ENCODE results near the gene BACE2. TPM values are rescaled to one million over a fixed set of nuclear protein-coding genes. Genes with fewer than 3 reads are reported as not detected.

The BACE2 gene
- total RNA-seq, 1 experiment from 2014 or later, result 40.8 TPM

- no peak for DNase-seq
- H3K36me3 ChIP-seq (ENCODE audit: low read depth), result no peaks in the 10 kb centered on the region
- ChIA-PET CTCF (no interaction called here), POLR2A (ENCODE audit: unreplicated experiment) (no interaction called here)
- no peak overlapping the region for H3K4me3 ChIP-seq
- no peaks in the 10 kb centered on the region for H3F3A ChIP-seq (ENCODE audit: insufficient read depth, low read depth)
- H3K79me2 ChIP-seq (ENCODE audit: low read depth), result no peaks in the 10 kb centered on the region
- H3K4me2 ChIP-seq, result no peak overlapping the region
- no peak overlapping the region for H2AFZ ChIP-seq
- H3K27me3 ChIP-seq (ENCODE audit: insufficient read depth, low read depth), result no peaks in the 10 kb centered on the region
- H3K4me1 ChIP-seq (replicated peaks; ENCODE audit: insufficient read depth), result no peaks in the 10 kb centered on the region
- BruUV-seq (replicated peaks), result no TSS peak
- no peak overlapping the region for H3K27ac ChIP-seq
- intact Hi-C loops (cut with micrococcal nuclease; ENCODE audit: unreplicated experiment), result no loop called here
- no peaks in the 10 kb centered on the region for H3K9me2 ChIP-seq (ENCODE audit: insufficient read depth)
- H3K9me3 ChIP-seq (ENCODE audit: insufficient read depth, low read depth), result no peaks in the 10 kb centered on the region
- TF ChIP-seq CTCF (conservative IDR thresholded peaks at IDR 0.05) (no peak), EZH2 (IDR thresholded peaks at IDR 0.05; ENCODE audit: low read depth) (no peak)
- H4K20me1 ChIP-seq (ENCODE audit: insufficient read depth), result no peaks in the 10 kb centered on the region
Observed at GRCh38 chr21:41233916-41234315, 66.0 kb downstream of the BACE2 start.

GRCh38 chr21:41234569-41234968, 66.6 kb downstream of the BACE2 start:
- CTCF ChIA-PET, result no interaction called here
- Histone ChIP-seq H3K4me1 (replicated peaks; ENCODE audit: insufficient read depth) (no peaks in the 10 kb centered on the region), H4K20me1 (ENCODE audit: insufficient read depth) (no peaks in the 10 kb centered on the region), H3K4me2 (no peak overlapping the region), H3K27ac (no peak overlapping the region), H3K9me2 (ENCODE audit: insufficient read depth) (no peaks in the 10 kb centered on the region), H3K36me3 (ENCODE audit: low read depth) (no peaks in the 10 kb centered on the region), H3F3A (ENCODE audit: insufficient read depth, low read depth) (no peaks in the 10 kb centered on the region), H2AFZ (no peak overlapping the region), H3K9me3 (ENCODE audit: insufficient read depth, low read depth) (no peaks in the 10 kb centered on the region), H3K79me2 (ENCODE audit: low read depth) (no peaks in the 10 kb centered on the region), H3K27me3 (ENCODE audit: insufficient read depth, low read depth) (no peaks in the 10 kb centered on the region), H3K4me3 (no peak overlapping the region)
- intact Hi-C loops (cut with micrococcal nuclease; ENCODE audit: unreplicated experiment), result no loop called here
- DNase-seq, result no peak
- no TSS peak for BruUV-seq (replicated peaks)
- no peak for TF ChIP-seq CTCF (conservative IDR thresholded peaks at IDR 0.05)
- TF ChIP-seq EZH2 (IDR thresholded peaks at IDR 0.05; ENCODE audit: low read depth), result no peak
- POLR2A ChIA-PET (ENCODE audit: unreplicated experiment), result no interaction called here

- Histone ChIP-seq H3K4me3 (no peak overlapping the region), H3F3A (ENCODE audit: insufficient read depth, low read depth) (no peaks in the 10 kb centered on the region), H2AFZ (no peak overlapping the region), H3K9me2 (ENCODE audit: insufficient read depth) (no peaks in the 10 kb centered on the region), H3K79me2 (ENCODE audit: low read depth) (no peaks in the 10 kb centered on the region), H3K4me2 (no peak overlapping the region), H4K20me1 (ENCODE audit: insufficient read depth) (no peaks in the 10 kb centered on the region), H3K27me3 (ENCODE audit: insufficient read depth, low read depth) (no peaks in the 10 kb centered on the region), H3K4me1 (replicated peaks; ENCODE audit: insufficient read depth) (no peaks in the 10 kb centered on the region), H3K27ac (no peak overlapping the region), H3K36me3 (ENCODE audit: low read depth) (no peaks in the 10 kb centered on the region), H3K9me3 (ENCODE audit: insufficient read depth, low read depth) (no peaks in the 10 kb centered on the region)
- TF ChIP-seq CTCF (conservative IDR thresholded peaks at IDR 0.05), result no peak
- ChIA-PET POLR2A (ENCODE audit: unreplicated experiment) (no interaction called here), CTCF (no interaction called here)
- DNase-seq, result no peak
- no TSS peak for BruUV-seq (replicated peaks)
- intact Hi-C loops (cut with micrococcal nuclease; ENCODE audit: unreplicated experiment), result no loop called here
Observed at GRCh38 chr21:41235201-41235600, 67.2 kb downstream of the BACE2 start.
